HepG2 (cell line): ENCODE data around the gene SALL2. TPM values are rescaled to one million over a fixed set of nuclear protein-coding genes. Genes with fewer than 3 reads are reported as not detected.

Experiments used
- ARID4A ChIP-seq: sonication (generic); formaldehyde crosslinking; IDR thresholded peaks from 2 replicates; pipeline ENCODE4 v1.5.0; 2020; ENCODE audit warnings: mild to moderate bottlenecking, missing genetic modification reagents, borderline replicate concordance
- CREBL2 ChIP-seq: sonication (generic); formaldehyde crosslinking; IDR thresholded peaks from 2 replicates; pipeline ENCODE4 v1.8.1; 2023; ENCODE audit warnings: missing genetic modification reagents, mild to moderate bottlenecking, borderline replicate concordance
- HNRNPL ChIP-seq: fragments of 200-400 bp; formaldehyde crosslinking; IDR thresholded peaks from 2 replicates; pipeline ENCODE4 v1.6.1; 2017; ENCODE audit warnings: mild to moderate bottlenecking, low read depth, low read length
- NCOA5 ChIP-seq: sonication (generic); formaldehyde crosslinking; IDR thresholded peaks from 2 replicates; pipeline ENCODE4 v1.4.0; 2020; ENCODE audit warnings: missing genetic modification reagents
- NR2F2 ChIP-seq: IDR thresholded peaks from 2 replicates; pipeline ENCODE4 v1.6.1; 2012; ENCODE audit warnings: low read depth, inconsistent platforms, borderline replicate concordance
- NR2F6 ChIP-seq, 2 experiments: IDR thresholded peaks; 2 replicates each; pipeline ENCODE4 v1.6.1; 2016; ENCODE audit warnings: antibody characterized with exemption in 1 of 2, mild to moderate bottlenecking in 1 of 2
- POGK ChIP-seq: sonication (generic); formaldehyde crosslinking; conservative IDR thresholded peaks from 2 replicates; pipeline ENCODE4 v1.8.0; 2022; ENCODE audit warnings: mild to moderate bottlenecking, moderate library complexity, missing genetic modification reagents
- SOX13 ChIP-seq, 3 experiments: fragments of 450-650 bp in 1 of 3; sonication (generic) in 1 of 3; formaldehyde crosslinking in 1 of 3; IDR thresholded peaks in 2 of 3; conservative IDR thresholded peaks in 1 of 3; 2 replicates each; pipeline versions ENCODE4 v1.5.0 to v1.6.1; 2016 to 2020; ENCODE audit warnings: antibody characterized with exemption in 1 of 3, mild to moderate bottlenecking in 1 of 3, missing compliant biosample characterization in 1 of 3, missing genetic modification reagents in 1 of 3, moderate library complexity in 1 of 3
- SRF ChIP-seq: IDR thresholded peaks from 2 replicates; pipeline ENCODE4 v1.6.1; 2011; ENCODE audit warnings: mild to moderate bottlenecking, low read depth, low read length, moderate library complexity
- TARDBP ChIP-seq: sonication (generic); formaldehyde crosslinking; IDR thresholded peaks from 2 replicates; pipeline ENCODE4 v1.8.0; 2022; ENCODE audit warnings: mild to moderate bottlenecking, missing genetic modification reagents
- ZKSCAN8 ChIP-seq: IDR thresholded peaks from 2 replicates; pipeline ENCODE4 v1.6.1; 2016; ENCODE audit warnings: borderline replicate concordance, missing genetic modification reagents, missing compliant biosample characterization
- ZNF367 ChIP-seq: sonication (generic); formaldehyde crosslinking; IDR thresholded peaks from 2 replicates; pipeline ENCODE4 v1.4.0; 2020; ENCODE audit warnings: missing genetic modification reagents, borderline replicate concordance
- ZNF574 ChIP-seq: sonication (generic); formaldehyde crosslinking; IDR thresholded peaks from 2 replicates; pipeline ENCODE4 v1.4.0; 2020; ENCODE audit warnings: missing genetic modification reagents
- ZNF619 ChIP-seq: sonication (generic); formaldehyde crosslinking; IDR thresholded peaks from 2 replicates; pipeline ENCODE4 v1.4.0; 2020; ENCODE audit warnings: mild to moderate bottlenecking, missing genetic modification reagents
- ZNF792 ChIP-seq: IDR thresholded peaks from 2 replicates; pipeline ENCODE4 v1.6.1; 2016
- ZSCAN9 ChIP-seq: IDR thresholded peaks from 2 replicates; pipeline ENCODE4 v1.6.1; 2016; ENCODE audit warnings: borderline replicate concordance
- polyA plus RNA-seq, 8 experiments: library from polyadenylated mRNA; depleted of rRNA in 3 of 8; stranded (reverse) in 7 of 8; unstranded in 1 of 8; fragments of >200 nt; fragmentation: Illumina TruSeq in 4 of 8; extraction: Trizol in 4 of 8; gene quantifications; 2 replicates each; pipeline versions ENCODE4 v1.2.1 to v1.2.3, GENCODE V29; 2011 to 2016; ENCODE audit warnings: low read depth in 4 of 8, missing spikeins in 1 of 8, mixed read lengths in 1 of 8; ENCODE audit not compliant: insufficient read depth in 1 of 8
- total RNA-seq, 5 experiments: library from RNA; depleted of rRNA; stranded (reverse); fragments of >200 nt; fragmentation: Illumina TruSeq; extraction: Trizol; gene quantifications; 2 replicates each; pipeline ENCODE4 v1.2.3, GENCODE V29; 2016; ENCODE audit warnings: low read depth in 1 of 5
- TF ChIP-seq, protein P1 (sequence below): sonication (generic); formaldehyde crosslinking; IDR thresholded peaks from 2 replicates; pipeline ENCODE4 v1.5.0; 2020; ENCODE audit warnings: missing genetic modification reagents, mild to moderate bottlenecking, borderline replicate concordance

The SALL2 gene
- total and polyA plus RNA-seq, 2 of the 13 experiments (the other 11 are each of a cell fraction or from before 2014, with no cell fraction given) = 4.9 to 5.8 TPM

- TF ChIP-seq POGK (CRISPR knock-in tag) = no peak
- no peak for TF ChIP-seq SRF
- TF ChIP-seq ZSCAN9 (CRISPR knock-in tag) = peak; percentile 65; the same call in 1 of the 2 replicates
- TF ChIP-seq ARID4A (CRISPR knock-in tag) = no peak
- TF ChIP-seq TARDBP (CRISPR knock-in tag) = no peak
- TF ChIP-seq ZNF367 (CRISPR knock-in tag) = no peak
- TF ChIP-seq SOX13 (IDR thresholded peaks at IDR 0.05) = no peak
- TF ChIP-seq SOX13 (CRISPR knock-in tag; conservative IDR thresholded peaks at IDR 0.05 in 1 of 2, IDR thresholded peaks at IDR 0.05 in 1 of 2) = 0 out of 4 replicates have a peak, but pooled peaks of 1 of the 2 experiments have one; percentile 7
- TF ChIP-seq ZNF574 = no peak
- TF ChIP-seq ZNF619 (CRISPR knock-in tag) = no peak
- no peak for TF ChIP-seq NR2F2
- TF ChIP-seq NR2F6 (IDR thresholded peaks at IDR 0.05) = 0 out of 2 replicates have a peak, but pooled peaks have one; percentile 12
- TF ChIP-seq NR2F6 (CRISPR knock-in tag; IDR thresholded peaks at IDR 0.05) = no peak
- TF ChIP-seq HNRNPL = no peak
- TF ChIP-seq ZNF792 (CRISPR knock-in tag) = no peak
- 0 out of 2 replicates have a peak, but pooled peaks have one; percentile 34 for TF ChIP-seq ZKSCAN8 (CRISPR knock-in tag)
- TF ChIP-seq NCOA5 (CRISPR knock-in tag) = no peak
- TF ChIP-seq CREBL2 (CRISPR knock-in tag) = no peak
- TF ChIP-seq, protein P1, sequence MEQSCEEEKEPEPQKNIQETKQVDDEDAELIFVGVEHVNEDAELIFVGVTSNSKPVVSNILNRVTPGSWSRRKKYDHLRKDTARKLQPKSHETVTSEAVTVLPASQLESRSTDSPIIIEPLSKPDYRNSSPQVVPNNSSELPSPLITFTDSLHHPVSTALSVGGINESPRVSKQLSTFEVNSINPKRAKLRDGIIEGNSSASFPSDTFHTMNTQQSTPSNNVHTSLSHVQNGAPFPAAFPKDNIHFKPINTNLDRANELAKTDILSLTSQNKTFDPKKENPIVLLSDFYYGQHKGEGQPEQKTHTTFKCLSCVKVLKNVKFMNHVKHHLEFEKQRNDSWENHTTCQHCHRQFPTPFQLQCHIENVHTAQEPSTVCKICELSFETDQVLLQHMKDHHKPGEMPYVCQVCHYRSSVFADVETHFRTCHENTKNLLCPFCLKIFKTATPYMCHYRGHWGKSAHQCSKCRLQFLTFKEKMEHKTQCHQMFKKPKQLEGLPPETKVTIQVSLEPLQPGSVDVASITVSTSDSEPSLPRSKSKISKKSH = no peak
Measured at GRCh38 chr14:21475767-21476522, 50.2 kb downstream of the SALL2 start (continued).
